Stomach (tissue), 9 donors: Measurements from ENCODE around the gene SECISBP2L. TPM values are rescaled to one million over a fixed set of nuclear protein-coding genes. Genes with fewer than 3 reads are reported as not detected.

Experiments
- DNase-seq, 2 donors: peaks; one replicate each; pipeline versions ENCODE4 v3.0.0 to v3.0.0-alpha.2; 2013 to 2019
- H3K27ac ChIP-seq, 5 donors: fragments of 200-600 bp in 4 of 5; sonication (generic) in 4 of 5; one replicate each; pipeline ENCODE4 v1.5.1; 2013 to 2019; ENCODE audit warnings: mild to moderate bottlenecking in 1 of 5, moderate library complexity in 1 of 5
- H3K27me3 ChIP-seq, 3 donors: fragments of 200-600 bp; sonication (generic); one replicate each; pipeline ENCODE4 v1.5.1; 2017 to 2019; ENCODE audit warnings: mixed run types in 1 of 3
- H3K36me3 ChIP-seq, 4 donors: fragments of 200-600 bp; sonication (generic); 1 replicate in 3 of 4; 2 replicates in 1 of 4; pipeline ENCODE4 v1.5.1; 2016 to 2019
- H3K4me1 ChIP-seq, 4 donors: fragments of 200-600 bp; sonication (generic); one replicate each; pipeline ENCODE4 v1.5.1; 2016 to 2019
- H3K4me3 ChIP-seq, 4 donors: fragments of 200-600 bp; sonication (generic) in 3 of 4; one replicate each; pipeline ENCODE4 v1.5.1; 2016 to 2019; ENCODE audit warnings: mild to moderate bottlenecking in 1 of 4
- H3K9me3 ChIP-seq, 4 donors: fragments of 200-600 bp; sonication (generic); one replicate each; pipeline ENCODE4 v1.5.1; 2016 to 2019
- CTCF ChIP-seq, 7 experiments: fragments of 450-650 bp in 4 of 7; fragments of 200-600 bp in 3 of 7; sonication (generic) in 3 of 7; IDR thresholded peaks; one replicate each; pipeline ENCODE4 v1.5.1; 2016 to 2019; ENCODE audit warnings: antibody characterized with exemption in 7 of 7, control low read depth in 2 of 7, mild to moderate bottlenecking in 1 of 7
- EP300 ChIP-seq: sonication (generic); formaldehyde crosslinking; IDR thresholded peaks from one replicate; pipeline ENCODE4 v1.6.1; 2017; ENCODE audit warnings: antibody characterized with exemption
- POLR2A ChIP-seq, 4 donors: fragments of 450-650 bp; IDR thresholded peaks; one replicate each; pipeline ENCODE4 v1.6.1; 2016; ENCODE audit warnings: antibody characterized with exemption in 4 of 4, control low read depth in 2 of 4, mild to moderate bottlenecking in 1 of 4, moderate library complexity in 1 of 4
- POLR2AphosphoS5 ChIP-seq, 3 donors: sonication (generic); formaldehyde crosslinking; IDR thresholded peaks; one replicate each; pipeline ENCODE4 v1.6.1; 2016; ENCODE audit warnings: antibody characterized with exemption in 3 of 3
- WGBS, 5 donors: extraction: QIAGEN DNeasy Blood & Tissue Kit in 3 of 5; methylation state at CpG; one replicate each; pipeline versions ENCODE4 v1.1.5 to v1.1.7; 2013 to 2018; 5-methylcytosine and 5-hydroxymethylcytosine counted together
- intact Hi-C: fragments of 100-400 bp; cut with DNase I; formaldehyde crosslinking; loops from one replicate; pipeline ENCODE4 v1.15.1; 2023; ENCODE audit warnings: low total_unique reads
- polyA plus RNA-seq, 3 donors: library from polyadenylated mRNA; stranded (reverse); fragments of 200-250 nt; gene quantifications; one replicate each; pipeline ENCODE4 v1.2.3, GENCODE V29; 2013
- total RNA-seq, 5 donors: library from RNA; depleted of rRNA; stranded (reverse); fragments of >200 nt; gene quantifications; one replicate each; pipeline versions ENCODE4 v1.1.0 to v1.2.3, GENCODE V29; 2014 to 2016
- donor health status: healthy with polysubstance abuse.
- donor health status: Bipolar disorder and iron deficiency.
- donor health status: healthy.

The SECISBP2L gene
- total and polyA plus RNA-seq, 8 donors, result 6.4 to 113 (median 25.4) TPM

GRCh38 chr15:49037546-49037940 is 8.7 kb downstream of the SECISBP2L start:
- H3K27ac ChIP-seq, result no peak overlapping the region

GRCh38 chr15:49036650-49037545 is 9.3 kb downstream of the SECISBP2L start:
- DNase-seq, result no peak
- Histone ChIP-seq H3K27me3 (no peaks in the 10 kb centered on the region), H3K4me1 (peaks cover 8 to 67% (median 36%) of the 10 kb centered on the region in 4 donors), H3K9me3 (no peaks in the 10 kb centered on the region), H3K27ac (no peak overlapping the region), H3K4me3 (no peak overlapping the region), H3K36me3 (peaks cover 7 to 44% (median 22%) of the 10 kb centered on the region in 4 donors)
- TF ChIP-seq POLR2AphosphoS5 (IDR thresholded peaks at IDR 0.05) (no peak), POLR2A (IDR thresholded peaks at IDR 0.05) (no peak), EP300 (no peak), CTCF (IDR thresholded peaks at IDR 0.05) (no peak)
- 73 to 80% (median 75%) methylated on average over 3 of the region's 3 CpGs for WGBS, 5 donors
- intact Hi-C loops, result no loop called here

More at GRCh38 chr15:49037546-49037940, 8.7 kb downstream of the SECISBP2L start:
- no peak overlapping the region for H3K4me3 ChIP-seq
- peaks cover 7 to 39% (median 17%) of the 10 kb centered on the region in 4 donors for H3K36me3 ChIP-seq
- intact Hi-C loops, result no loop called here
- no peak for DNase-seq
- TF ChIP-seq POLR2AphosphoS5 (IDR thresholded peaks at IDR 0.05) (no peak), CTCF (IDR thresholded peaks at IDR 0.05) (no peak), EP300 (no peak), POLR2A (IDR thresholded peaks at IDR 0.05) (no peak)
- no peaks in the 10 kb centered on the region for H3K27me3 ChIP-seq
- H3K9me3 ChIP-seq, result no peaks in the 10 kb centered on the region
- H3K4me1 ChIP-seq, result peaks cover 8 to 72% (median 40%) of the 10 kb centered on the region in 4 donors

- H3K4me1 ChIP-seq, result peaks cover 8 to 61% (median 31%) of the 10 kb centered on the region in 4 donors
- DNase-seq, result peak in 1 of 2 donors; percentile 82
- no peaks in the 10 kb centered on the region for H3K27me3 ChIP-seq
- no peaks in the 10 kb centered on the region for H3K9me3 ChIP-seq
- intact Hi-C loops, result no loop called here
- TF ChIP-seq POLR2AphosphoS5 (IDR thresholded peaks at IDR 0.05) (peak in 1 of 3 donors; percentile 4), EP300 (no peak), CTCF (IDR thresholded peaks at IDR 0.05) (no peak), POLR2A (IDR thresholded peaks at IDR 0.05) (no peak)
- H3K36me3 ChIP-seq, result peaks cover 7 to 50% (median 25%) of the 10 kb centered on the region in 4 donors
- peak overlapping the region in 1 of 5 donors; percentile 52 for H3K27ac ChIP-seq
- 35 to 64% (median 52%) methylated on average over 2 of the region's 2 CpGs for WGBS, 5 donors
- H3K4me3 ChIP-seq, result no peak overlapping the region
Observed at GRCh38 chr15:49035825-49036224, 10.4 kb downstream of the SECISBP2L start.

GRCh38 chr15:49032601-49033145 is 13.6 kb downstream of the SECISBP2L start:
- Histone ChIP-seq H3K27me3 (no peaks in the 10 kb centered on the region), H3K4me1 (peaks cover 0 to 40% (median 18%) of the 10 kb centered on the region in 4 donors), H3K4me3 (no peak overlapping the region), H3K9me3 (no peaks in the 10 kb centered on the region), H3K27ac (no peak overlapping the region), H3K36me3 (peaks cover 13 to 77% (median 48%) of the 10 kb centered on the region in 4 donors)
- no peak for DNase-seq
- 74 to 90% (median 79%) methylated on average over 5 of the region's 5 CpGs for WGBS, 5 donors
- intact Hi-C loops, result no loop called here
- TF ChIP-seq CTCF (IDR thresholded peaks at IDR 0.05), result no peak
